Posterior vena cava (tissue), 2 donors: ENCODE measurements around the gene FTO. TPM values are rescaled to one million over a fixed set of nuclear protein-coding genes. Genes with fewer than 3 reads are reported as not detected.
"Not testable (repeated sequence)": the region's sequence is repeated elsewhere in the genome, so short reads cannot be mapped to it uniquely, and the experiment has no call there.

ENCODE experiments used
- DNase-seq: peaks from one replicate; pipeline ENCODE4 v3.0.0-alpha.2; 2020; ENCODE audit warnings: low spot score
- intact Hi-C, 2 donors: fragments of 100-400 bp; cut with DNase I; formaldehyde crosslinking; loops; one replicate each; pipeline versions ENCODE4 v1.14.1 to v1.14.2; 2022 to 2023
- total RNA-seq, 2 donors: library from RNA; stranded (reverse); fragmentation: NEBNext Ultra II Directional; extraction: Animal tissue kit (Norgen Biotek cat#: 25700); gene quantifications; one replicate each; pipeline ENCODE4 v1.2.1, GENCODE V29; 2021
- donor health status: DM: yes; HTN: yes; CAD: no.
- donor health status: DM: yes; HTN: yes; CAD: no.

The FTO gene
- total RNA-seq, 2 donors from 2014 or later: 77.7 to 98.0 TPM

- intact Hi-C loops: no loop called here
- no peak for DNase-seq
These were observed 140.8 kb downstream of the FTO start for GRCh38 chr16:53844804-53845203.

- DNase-seq, intact Hi-C loops: not testable (repeated sequence)
These were observed 142.6 kb downstream of the FTO start for GRCh38 chr16:53846549-53846948.

GRCh38 chr16:53846971-53847370 lies 143.0 kb downstream of the FTO start:
- intact Hi-C loops: no loop called here
- DNase-seq: no peak

GRCh38 chr16:53848277-53848942 lies 144.5 kb downstream of the FTO start:
- intact Hi-C loops: no loop called here
- DNase-seq: no peak

- no peak for DNase-seq
- intact Hi-C loops: no loop called here
These were observed 145.0 kb downstream of the FTO start for GRCh38 chr16:53848950-53849349.

GRCh38 chr16:53849585-53849984 lies 145.6 kb downstream of the FTO start:
- no peak for DNase-seq
- intact Hi-C loops: no loop called here

- intact Hi-C loops: no loop called here
- DNase-seq: no peak
These were observed 146.0 kb downstream of the FTO start for GRCh38 chr16:53849994-53850393.

- no peak for DNase-seq
- intact Hi-C loops: no loop called here
These were observed 148.7 kb downstream of the FTO start for GRCh38 chr16:53852678-53853077.

GRCh38 chr16:53855056-53855455 lies 151.1 kb downstream of the FTO start:
- DNase-seq: no peak
- intact Hi-C loops: no loop called here

- intact Hi-C loops: no loop called here
- no peak for DNase-seq
These were observed 151.6 kb downstream of the FTO start for GRCh38 chr16:53855511-53855910.

- DNase-seq: no peak
- intact Hi-C loops: no loop called here
These were observed 156.1 kb downstream of the FTO start for GRCh38 chr16:53859995-53860540.

GRCh38 chr16:53863861-53864260 lies 159.9 kb downstream of the FTO start:
- no peak for DNase-seq
- intact Hi-C loops: no loop called here

- DNase-seq: no peak
- intact Hi-C loops: no loop called here
These were observed 161.0 kb downstream of the FTO start for GRCh38 chr16:53864819-53865493.

- DNase-seq: no peak
- intact Hi-C loops: no loop called here
These were observed 161.5 kb downstream of the FTO start for GRCh38 chr16:53865494-53865863.

- DNase-seq: no peak
- intact Hi-C loops: no loop called here
These were observed 162.6 kb downstream of the FTO start for GRCh38 chr16:53866520-53866919.

GRCh38 chr16:53870831-53871230 lies 166.9 kb downstream of the FTO start:
- no peak for DNase-seq
- intact Hi-C loops: no loop called here

- intact Hi-C loops: no loop called here
- DNase-seq: no peak
These were observed 168.6 kb downstream of the FTO start for GRCh38 chr16:53872248-53873221.

GRCh38 chr16:53876811-53877210 lies 172.9 kb downstream of the FTO start:
- DNase-seq: no peak
- intact Hi-C loops: no loop called here

- intact Hi-C loops: no loop called here
- no peak for DNase-seq
These were observed 174.3 kb downstream of the FTO start for GRCh38 chr16:53878216-53878615.

- intact Hi-C loops: no loop called here
- no peak for DNase-seq
These were observed 177.4 kb downstream of the FTO start for GRCh38 chr16:53881371-53881770.
